Stromal cell of bone marrow (primary cell): Measurements from ENCODE around the gene EFCC1.

Experiments
- DNase-seq: peaks from one replicate; pipeline ENCODE4 v3.0.0-alpha.2; 2012; ENCODE audit warnings: low read depth

The EFCC1 gene

DNA sequence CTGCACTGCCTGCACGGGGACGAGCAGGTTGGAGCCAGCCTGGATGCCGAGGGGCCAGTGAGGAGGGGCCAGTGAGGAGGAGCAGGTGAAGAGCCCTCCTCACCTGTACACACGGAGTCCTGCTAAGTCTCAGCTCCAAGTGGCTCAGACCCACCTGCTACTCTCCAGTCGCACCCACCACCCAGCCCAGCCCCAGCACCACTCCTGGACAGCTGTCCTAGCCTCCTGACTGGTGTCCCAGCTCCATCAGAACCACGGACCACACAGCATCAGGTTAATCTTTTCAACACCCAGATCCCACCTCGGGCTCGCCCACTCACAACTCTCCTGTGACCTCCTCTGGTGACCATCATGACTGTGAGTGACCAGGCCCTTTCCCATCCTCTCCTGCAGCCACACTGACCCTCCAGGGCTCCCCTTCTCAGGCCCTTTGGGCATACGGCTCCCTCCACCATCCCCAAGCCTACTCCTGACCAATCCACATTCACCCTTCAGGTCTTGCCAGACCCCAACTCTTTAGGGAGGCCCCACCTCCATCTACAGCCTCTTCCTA is 13.8 kb downstream of the EFCC1 start:
- no peak for DNase-seq

DNA sequence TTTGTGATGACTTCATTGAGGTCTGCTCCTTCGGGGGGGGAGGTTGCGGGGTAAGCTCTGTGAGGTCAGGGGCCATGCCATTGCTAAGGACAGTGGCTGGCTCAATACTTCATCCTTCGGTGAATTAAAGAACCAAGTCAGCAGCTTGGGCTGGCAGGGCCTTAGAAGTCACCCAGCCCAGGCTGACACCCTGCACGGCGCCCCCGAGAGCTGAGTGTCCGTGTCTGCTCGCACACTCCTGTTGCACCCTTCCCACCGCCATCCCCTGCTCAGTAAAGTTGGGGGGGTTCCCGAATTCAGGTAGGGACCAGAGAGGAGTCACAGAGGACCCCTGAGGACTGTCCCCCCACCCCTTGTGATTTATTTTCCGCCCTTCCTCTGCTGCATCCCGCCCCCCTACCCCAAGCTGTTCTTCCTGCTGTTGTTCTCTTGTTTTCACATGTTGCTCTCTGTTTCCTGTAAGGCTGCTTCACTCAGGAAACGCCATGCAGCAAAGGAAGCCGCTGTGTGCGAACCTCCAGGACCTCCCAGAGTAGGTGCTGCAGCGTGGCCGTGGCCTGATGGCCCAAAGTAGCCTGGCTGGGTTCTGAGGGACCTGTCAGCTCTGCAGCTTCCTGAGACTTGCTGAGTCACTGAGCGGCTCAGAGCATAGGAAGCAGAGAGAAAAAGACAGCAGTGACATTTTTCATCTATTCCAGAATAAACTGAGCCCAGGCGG is 14.4 kb downstream of the EFCC1 start:
- no peak for DNase-seq

DNA sequence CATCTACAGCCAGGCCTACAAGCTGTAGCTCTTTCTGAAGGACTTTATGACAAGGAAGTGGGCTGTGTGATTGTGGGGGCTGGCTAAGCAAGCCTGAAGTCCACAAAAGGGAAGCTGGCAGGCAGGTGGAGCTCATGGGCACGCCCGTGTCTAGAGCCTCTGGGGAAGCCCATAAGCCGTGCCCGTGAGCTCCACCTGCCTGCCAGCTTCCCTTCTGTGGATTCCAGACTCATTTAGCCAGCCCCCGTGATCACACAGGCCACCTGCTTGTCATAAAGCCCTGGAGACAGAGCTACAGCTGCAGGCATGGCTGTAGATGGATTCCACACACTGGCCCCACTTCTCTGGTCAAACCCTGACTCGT is 15.2 kb downstream of the EFCC1 start:
- DNase-seq = no peak

DNA sequence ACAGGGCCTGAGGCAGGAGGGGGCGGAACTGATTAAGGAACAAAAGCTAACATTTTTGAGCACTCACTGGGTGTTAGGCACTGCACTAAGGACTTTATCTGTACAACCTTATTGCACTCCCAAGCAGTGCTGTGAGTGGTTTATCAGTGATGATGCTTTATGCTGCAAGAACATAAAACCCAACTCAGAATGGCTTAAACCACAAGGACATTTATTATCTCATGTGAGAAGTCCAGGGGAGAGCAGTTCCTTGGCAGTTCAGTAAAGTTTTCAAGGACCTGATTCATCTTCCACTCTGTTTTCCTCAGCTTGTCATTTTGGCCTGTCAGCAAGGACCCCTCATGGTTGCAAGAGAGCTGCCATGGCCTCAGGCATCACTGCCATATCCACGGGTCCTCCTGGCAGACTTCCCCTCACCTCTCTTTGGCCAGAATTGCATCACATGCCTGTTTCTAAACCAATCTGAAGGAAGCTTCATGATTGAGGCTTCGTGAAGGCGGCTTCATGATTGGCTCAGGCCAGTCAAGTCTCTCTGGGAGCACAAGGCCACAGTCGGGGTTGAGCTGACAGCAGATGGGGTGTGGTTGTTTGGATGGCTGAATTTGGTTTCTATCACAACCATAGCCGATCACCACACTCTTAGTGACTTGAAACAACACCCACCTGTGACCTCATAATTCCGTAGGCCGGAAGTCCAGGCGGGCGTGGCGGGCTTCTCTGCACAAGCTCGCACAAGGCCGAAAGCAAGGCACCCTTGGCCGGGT is 15.8 kb downstream of the EFCC1 start:
- no peak for DNase-seq

DNA sequence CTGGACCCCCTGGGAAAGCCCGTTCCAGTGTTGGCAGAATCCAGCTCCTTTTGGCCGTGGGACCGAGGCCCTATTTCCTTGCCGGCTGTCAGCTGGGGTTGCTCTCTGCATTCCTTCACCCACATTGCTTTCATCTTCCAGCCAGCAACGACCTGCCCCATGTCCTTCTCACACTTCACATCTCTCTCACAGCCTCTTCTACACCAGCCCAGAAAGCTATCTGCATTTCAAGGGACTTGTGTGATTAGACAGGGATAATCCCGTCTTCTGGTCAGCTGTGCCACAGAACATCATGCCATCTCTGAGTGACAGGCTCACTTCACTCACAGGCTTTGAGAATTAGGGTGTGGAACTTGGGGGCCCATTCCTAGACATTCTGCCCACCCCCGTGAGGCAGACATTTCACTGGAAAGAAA is 16.4 kb downstream of the EFCC1 start:
- DNase-seq = no peak

DNA sequence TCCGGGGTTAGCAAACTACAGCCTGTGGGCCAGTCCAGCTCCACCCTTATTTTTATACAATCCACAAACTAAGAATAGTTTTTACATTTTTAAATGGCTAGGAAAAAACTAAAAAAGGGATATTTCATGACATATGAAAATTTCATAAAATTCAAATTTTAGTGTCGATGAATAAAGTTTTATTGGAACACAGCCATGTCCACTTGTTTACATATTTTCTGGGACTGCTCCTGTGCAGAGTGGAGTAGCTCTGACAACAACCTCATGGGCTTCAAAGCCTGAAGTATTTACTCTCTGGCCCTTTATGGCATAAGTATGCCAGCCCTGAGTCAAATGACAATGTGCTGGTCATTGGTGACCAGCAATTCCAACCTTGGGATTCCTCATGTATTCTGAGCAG is 17.2 kb downstream of the EFCC1 start:
- DNase-seq = no peak

DNA sequence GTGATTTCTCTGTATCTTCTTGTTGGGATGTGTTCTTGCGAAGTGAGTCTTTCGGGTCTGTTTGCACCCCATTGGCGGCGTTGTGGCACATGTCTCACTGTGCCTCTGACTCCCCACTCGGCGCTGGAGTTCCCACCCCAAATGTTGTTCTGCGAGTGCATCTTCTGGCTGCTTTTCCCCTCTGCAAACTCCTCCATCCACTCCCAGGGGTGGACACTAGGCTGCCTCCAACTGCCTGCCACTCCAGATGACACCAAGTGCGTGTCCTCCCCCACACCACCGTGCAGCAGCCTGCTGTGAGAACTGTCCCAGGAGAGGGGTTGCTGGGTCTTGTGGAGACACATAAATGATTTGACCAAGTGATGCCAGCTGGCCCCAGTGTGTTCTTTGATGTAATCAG is 17.6 kb downstream of the EFCC1 start:
- DNase-seq = no peak

DNA sequence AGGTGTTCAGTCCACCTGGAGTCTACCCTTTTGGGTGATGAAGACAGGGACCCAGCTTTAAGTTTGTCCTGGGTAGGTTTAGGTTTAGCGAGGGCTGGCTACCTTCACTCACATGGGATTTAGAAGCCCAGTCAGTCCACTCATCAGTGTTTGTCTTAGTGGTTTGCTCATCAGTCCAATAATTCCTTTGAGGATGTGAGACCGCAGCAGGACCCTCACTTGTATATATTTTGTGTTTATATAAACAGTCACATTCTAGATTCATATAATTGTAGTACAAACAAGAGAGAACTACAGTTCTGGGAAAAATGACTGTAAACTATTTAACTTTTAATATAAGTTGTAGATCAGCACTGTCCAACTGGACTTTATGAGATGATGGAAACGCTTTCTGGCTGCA is 18.2 kb downstream of the EFCC1 start:
- no peak for DNase-seq

DNA sequence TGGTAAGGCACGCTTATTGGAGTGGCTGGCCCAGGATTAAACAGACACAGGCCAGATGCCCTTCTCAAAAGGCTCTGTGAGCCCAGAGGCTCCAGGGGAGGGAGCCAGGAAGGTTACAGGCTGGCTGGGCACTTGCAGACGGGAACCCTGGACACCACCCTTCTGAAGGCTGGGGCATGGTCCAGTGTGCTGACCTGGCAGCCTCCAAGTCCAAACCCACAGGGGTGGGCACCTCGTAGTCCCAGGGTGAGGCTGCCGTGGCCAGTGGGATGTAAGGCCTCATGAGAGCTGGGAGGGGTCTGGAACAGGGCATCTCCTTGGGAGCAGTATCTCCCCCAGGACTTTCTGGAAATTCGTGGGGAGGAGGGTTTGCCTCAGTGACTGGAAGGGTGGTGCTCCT is 19.6 kb downstream of the EFCC1 start:
- no peak for DNase-seq

DNA sequence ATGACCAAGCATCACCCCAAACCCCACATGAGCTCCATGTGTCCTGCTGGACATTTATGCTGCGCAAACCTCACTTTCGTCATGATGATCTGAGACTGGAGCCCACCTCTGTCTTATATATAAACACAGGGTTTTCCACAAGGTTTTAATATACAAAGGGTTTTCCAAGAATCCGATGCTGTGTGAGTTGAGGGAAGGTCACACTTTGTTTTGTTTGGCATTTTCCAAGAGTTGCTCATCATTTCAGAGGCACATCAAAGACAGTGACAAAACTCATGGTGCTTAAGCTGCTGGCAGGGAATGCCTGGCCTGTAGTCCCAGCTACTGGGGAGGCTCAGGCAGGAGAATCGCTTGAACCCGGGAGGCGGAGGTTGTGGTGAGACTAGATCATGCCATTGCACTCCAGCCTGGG is 20.0 kb downstream of the EFCC1 start:
- no peak for DNase-seq

DNA sequence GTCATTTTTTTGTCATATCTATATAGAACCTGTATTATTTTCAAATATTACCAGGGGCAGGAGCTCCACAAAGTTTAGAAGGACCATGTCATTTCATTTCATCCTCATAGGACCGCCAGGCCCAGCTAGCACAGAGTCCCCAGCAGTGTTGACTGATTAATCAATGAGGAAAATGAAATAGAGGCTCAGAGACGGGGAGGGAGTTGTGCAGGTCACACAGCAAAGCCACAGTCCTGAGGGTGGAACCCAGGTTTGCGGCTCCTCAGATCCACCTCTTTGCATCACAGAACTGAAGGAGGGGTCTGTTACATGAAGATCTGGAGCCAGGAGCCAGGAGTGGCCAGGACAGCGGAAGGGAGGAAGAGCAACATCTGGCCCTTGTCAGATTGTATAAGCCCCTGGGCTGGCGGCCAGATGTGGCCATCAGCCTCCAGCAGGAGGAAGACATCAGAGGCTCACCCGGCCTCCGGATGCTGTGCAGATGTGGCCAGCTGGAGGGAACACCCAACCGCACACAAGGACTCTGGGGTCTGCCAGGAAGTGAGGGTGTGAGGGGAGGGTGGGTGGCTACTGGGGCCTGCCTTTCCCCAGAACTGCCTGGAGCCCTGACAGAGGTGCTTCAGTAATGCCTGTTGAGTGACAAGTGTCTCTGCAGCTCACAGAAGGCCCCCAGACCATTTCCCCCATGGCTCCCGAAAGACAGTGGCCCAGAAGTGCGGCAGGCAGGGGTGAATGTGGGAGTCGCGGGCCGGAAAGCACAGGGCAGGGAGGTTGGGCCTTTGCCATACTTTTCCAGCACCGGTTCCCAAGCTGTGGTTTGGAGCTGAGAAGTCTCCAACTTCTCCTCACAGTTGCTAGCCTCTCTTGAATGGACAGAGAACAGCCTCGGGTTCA is 21.3 kb downstream of the EFCC1 start:
- no peak for DNase-seq

DNA sequence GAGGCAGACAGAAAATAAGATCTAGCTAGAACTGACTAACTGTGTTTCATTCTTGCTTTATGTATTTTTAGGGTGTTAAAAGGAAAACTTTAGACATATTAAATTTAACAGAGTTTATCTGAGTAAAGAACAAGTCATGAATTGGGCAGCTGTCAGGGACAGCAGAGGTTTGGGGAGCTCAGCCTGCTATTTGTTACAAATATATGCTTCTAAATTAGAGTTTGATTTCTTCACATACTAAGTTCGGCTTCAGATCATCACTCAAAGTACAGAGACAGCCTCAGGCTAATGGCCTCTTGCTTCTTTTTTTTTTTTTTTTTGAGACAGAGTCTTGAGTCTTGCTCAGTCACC is 21.9 kb downstream of the EFCC1 start:
- no peak for DNase-seq

DNA sequence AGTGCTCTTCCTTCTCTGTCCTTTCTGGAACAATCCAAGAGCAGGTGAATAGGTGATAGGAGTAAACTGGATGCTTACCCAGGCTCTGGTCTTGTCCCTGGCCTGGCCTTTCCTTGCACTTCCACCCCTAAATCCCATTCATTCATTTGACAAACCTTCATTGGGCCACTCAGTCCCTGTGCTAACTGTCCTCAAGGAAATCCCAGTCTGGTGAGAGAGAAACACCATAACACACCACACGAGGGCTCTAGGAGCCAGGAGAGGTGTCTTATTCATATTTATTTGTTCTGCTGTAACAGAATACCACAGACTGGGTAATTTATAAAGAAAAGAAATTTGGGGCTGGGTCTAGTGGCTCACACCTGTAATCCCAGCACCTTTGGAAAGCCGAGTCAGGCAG is 22.8 kb downstream of the EFCC1 start:
- no peak for DNase-seq

DNA sequence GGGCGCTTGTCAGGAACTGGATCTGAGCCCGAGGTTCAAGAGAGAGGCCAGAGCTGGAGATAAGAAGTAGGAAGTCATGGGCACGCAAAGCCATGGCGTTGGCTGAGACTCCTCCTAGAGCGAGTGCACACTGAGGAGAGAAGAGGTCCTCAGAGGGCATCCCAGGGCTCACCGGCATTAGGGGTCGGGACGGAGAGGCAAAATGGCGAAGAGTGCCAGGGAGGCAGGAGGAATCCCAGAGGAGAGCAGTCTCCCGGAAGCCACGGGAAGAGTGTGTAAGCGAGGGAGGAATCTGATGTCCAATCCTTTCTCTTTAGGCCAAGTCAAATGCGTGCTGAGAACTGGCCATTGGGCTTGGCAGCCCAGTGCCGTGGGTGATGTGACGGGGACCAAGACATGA is 24.0 kb downstream of the EFCC1 start:
- DNase-seq = no peak

DNA sequence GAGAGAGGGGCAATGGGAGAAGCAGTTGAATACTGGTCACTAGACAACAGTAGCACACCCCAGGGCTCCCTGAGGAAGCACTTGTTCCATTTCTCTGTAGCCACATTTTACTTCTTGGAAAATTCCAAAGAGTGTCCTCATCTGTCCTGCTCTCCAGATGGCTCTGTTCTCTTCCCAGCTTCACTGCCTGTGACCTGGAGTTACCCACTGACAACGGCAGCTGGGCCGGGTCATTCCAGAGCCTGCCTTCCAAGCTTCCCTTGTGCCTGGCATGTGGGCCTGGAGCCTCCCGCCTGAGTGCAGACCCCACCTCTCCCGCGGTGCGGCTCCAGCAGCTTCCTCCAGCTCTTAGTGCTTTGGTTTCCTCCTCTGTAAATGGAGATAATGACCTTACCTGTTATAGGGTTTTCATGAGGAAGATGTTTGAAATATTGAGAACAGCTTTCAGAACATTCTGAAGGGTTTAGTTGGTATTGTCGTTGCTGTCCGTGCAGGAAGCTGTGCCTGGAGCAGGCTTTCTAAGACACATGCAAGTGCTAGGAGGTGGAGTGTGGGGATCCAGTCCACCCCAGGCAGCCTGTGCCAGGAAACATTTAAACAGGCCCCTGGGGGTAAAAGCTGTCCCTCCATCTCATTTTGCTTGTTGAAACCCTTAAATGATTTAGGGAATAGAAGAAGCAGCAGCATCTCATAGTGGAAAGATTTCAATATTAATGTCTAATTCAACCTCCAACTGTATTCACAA is 24.8 kb downstream of the EFCC1 start:
- no peak for DNase-seq

DNA sequence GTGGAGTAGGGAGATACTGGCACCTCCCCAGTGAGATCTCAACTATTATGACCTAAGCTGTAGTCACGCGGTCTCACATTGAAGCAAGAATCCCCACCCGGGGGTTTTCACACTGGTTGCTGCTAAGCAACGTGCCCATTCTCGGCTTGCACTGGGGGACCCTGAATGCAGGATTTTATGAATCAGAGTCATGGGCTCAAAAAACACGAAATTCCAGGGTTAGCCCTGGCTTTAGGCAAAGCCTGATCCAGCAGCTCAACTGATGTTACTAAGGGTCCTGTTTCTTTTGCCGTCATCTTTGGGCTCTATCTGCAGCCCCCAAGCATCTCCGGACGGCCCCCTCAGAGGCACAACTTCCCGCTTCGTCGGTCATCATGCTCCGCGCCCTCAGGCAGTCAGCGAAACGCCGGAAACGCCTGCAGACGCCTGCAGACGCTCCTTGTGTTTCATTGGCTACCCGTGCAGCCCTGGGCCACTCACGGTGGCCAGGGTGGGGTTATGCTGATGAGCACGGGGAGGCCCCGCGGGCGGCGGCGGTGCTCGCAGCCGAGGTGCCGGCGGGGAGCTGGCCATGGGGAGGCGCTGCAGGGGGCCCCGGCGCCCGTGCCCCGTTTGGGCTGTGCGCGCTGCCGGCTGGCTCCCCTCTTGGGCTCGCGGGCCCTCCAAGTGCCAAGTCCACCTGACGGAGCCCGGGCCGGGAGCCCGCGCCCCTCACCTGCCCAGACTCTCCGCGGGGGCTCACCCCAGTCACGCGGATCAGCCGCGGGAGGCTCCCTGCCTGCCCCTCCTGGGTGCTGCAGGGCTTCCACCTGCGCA is 25.8 kb downstream of the EFCC1 start:
- DNase-seq = peak; percentile 41

DNA sequence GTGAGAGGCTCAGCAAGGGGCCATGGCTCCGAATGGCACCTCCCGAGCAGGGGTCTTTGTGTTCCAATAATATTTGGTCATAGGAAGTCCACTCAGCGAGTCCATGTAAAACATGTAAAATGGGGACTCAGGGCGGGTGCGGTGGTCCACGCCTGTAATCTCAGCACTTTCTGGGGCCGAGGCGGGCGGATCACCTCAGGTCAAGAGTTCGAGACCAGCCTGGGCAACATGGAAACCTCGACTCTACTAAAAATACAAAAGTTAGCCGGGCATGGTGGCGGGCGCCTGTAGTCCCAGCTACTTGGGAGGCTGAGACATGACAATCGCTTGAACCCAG is 26.4 kb downstream of the EFCC1 start:
- DNase-seq = no peak

DNA sequence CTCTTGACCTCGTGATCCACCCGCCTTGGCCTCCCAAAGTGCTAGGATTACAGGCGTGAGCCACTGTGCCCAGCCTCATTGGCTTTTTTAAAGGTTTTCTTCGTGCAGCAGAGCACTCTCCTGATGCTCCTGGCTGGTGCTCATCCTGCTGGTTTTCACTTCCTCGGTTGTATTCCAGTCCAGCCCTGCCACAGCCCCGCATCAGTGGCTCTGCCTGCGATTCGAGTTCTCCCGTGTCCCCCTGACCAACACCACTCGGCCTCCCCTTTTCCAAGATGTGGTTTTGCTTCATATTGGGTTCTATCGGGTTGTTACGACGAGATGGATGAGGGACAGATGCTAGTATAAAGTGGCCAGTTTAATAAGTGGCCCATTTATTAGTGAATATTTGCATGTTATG is 27.8 kb downstream of the EFCC1 start:
- no peak for DNase-seq

DNA sequence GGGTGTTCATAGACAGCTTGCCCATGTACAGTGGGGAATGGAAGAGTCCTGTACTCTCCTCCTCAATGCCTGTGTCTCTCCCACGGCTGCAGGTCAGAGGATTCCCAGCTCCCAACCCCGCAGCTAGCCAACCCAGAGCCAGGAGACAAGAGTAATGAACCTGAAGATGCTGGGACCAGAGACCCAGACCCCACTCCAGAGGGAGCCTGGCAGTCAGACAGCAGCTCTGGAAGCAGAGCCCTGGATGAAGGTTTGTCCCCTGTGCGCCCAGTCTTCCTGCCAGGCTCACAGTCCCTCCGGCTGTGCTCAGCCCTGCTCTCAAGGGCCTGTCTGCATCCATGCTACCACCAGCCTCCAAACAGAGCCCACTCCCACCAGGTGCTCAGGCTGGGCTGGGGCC is 29.5 kb downstream of the EFCC1 start:
- DNase-seq = no peak

DNA sequence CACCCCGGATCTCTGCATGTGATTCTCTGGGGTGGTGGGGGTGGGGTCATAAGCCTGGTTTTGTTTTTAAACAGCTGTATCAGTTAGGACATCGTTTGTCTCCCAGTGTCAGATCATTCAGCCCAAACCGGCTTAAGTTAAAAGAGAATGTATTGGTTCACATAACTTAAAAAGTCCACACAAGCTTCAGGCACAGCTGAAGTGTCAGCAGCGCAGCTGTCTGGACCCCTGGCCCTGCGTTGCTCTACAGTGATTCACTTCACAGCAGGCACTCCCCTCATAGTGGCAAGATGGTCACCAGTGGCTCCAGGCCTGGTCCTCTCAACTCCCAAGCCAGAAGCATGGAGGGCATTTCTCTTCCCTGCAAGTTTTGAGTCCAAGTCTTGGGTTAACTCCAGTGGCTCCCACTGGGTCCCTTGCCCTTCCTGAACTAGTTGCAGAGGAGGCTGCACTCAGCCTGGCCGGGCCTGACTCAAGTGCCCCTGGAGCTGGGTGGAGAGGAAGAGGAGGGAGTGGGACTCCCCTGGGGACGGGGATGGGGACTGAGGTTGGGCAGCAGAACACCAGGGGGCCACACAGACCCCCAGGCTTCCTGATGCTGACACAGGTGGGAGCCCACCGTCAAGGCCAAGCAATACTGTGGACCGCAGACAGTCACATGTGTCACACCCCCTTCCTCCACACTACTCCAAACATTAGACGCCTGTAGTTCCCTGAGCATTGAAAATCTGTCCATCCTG is 30.5 kb downstream of the EFCC1 start:
- DNase-seq = no peak

DNA sequence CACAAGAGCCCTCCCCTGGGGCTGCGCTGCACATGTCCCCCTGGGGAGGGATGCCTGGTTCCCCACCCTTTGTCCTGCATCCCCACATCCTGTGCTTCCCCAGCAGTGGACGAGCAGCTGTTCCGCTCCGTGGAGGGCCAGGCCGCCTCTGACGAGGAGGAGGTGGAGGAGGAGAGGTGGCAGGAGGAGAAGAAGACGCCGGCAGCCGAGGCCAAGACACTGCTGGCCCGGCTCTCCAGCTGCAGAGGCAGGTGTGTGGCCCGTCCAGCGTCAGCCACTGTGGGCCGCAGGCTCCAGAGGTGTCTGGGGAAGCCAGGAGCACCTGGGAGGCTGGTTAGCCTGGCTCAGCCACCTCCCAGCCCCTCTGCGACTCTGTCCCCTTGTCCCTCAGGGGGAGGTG is 31.6 kb downstream of the EFCC1 start:
- no peak for DNase-seq
